ENCODE data around the gene TRIM44. TPM values are rescaled to one million over a fixed set of nuclear protein-coding genes. Genes with fewer than 3 reads are reported as not detected.
"Not testable (repeated sequence)": the region's sequence is repeated elsewhere in the genome, so short reads cannot be mapped to it uniquely, and the experiment has no call there.

Gene TRIM44
- total and polyA plus RNA-seq, 4 donors: 27.6 to 65.0 (median 45.4) TPM

GRCh38 chr11:35711173-35711910 lies 48.8 kb downstream of the TRIM44 start:
- 100% methylated on average over 2 of the region's 3 CpGs for WGBS (ENCODE audit: insufficient coverage)

DNA sequence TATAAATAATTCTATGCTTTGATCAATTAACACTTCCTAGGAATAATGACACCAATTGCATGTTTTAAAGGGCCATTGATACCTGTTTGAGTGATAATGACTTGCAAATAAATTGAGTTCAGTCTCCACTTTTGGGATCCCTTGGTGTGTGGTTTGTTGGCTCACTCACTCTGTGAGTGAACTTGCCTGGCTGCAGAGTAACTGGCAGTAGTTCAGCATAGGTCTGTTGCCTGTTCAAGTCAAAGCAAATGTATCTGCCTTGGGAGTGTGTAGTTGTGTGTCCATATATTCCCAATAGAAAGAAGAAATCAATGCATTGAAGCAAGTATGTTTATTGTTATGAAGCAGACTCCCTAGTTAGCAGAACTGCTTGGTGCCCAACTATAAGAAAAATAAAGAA lies 49.3 kb downstream of the TRIM44 start:
- H3K4me3 ChIP-seq (ENCODE audit: low read depth, low read length): no peak overlapping the region
- no peaks in the 10 kb centered on the region for H3K36me3 ChIP-seq (ENCODE audit: control insufficient read depth, insufficient read depth, low read length)
- H3K27me3 ChIP-seq (ENCODE audit: control insufficient read depth, insufficient read depth, low read length): no peaks in the 10 kb centered on the region
- H3K4me1 ChIP-seq (ENCODE audit: control insufficient read depth, insufficient read depth, low read length): no peaks in the 10 kb centered on the region
- no peak for DNase-seq (ENCODE audit: low read depth in 4 of 6, low spot score in 6 of 6)
- no peak overlapping the region for H3K27ac ChIP-seq (ENCODE audit: low read depth, low read length)
- H3K9me3 ChIP-seq (ENCODE audit: control insufficient read depth, insufficient read depth, low read length): no peaks in the 10 kb centered on the region

More at GRCh38 chr11:35711173-35711910, 48.8 kb downstream of the TRIM44 start:
- no peaks in the 10 kb centered on the region for H3K27me3 ChIP-seq (ENCODE audit: control insufficient read depth, insufficient read depth, low read length)
- no peak overlapping the region for H3K4me3 ChIP-seq (ENCODE audit: low read depth, low read length)
- no peaks in the 10 kb centered on the region for H3K9me3 ChIP-seq (ENCODE audit: control insufficient read depth, insufficient read depth, low read length)
- H3K36me3 ChIP-seq (ENCODE audit: control insufficient read depth, insufficient read depth, low read length): no peaks in the 10 kb centered on the region
- no peak for DNase-seq (ENCODE audit: low read depth in 4 of 6, low spot score in 6 of 6)
- H3K27ac ChIP-seq (ENCODE audit: low read depth, low read length): no peak overlapping the region
- no peaks in the 10 kb centered on the region for H3K4me1 ChIP-seq (ENCODE audit: control insufficient read depth, insufficient read depth, low read length)

- DNase-seq (ENCODE audit: low read depth in 4 of 6, low spot score in 6 of 6): no peak
- H3K27me3 ChIP-seq (ENCODE audit: control insufficient read depth, insufficient read depth, low read length): no peaks in the 10 kb centered on the region
- H3K4me3 ChIP-seq (ENCODE audit: low read depth, low read length): no peak overlapping the region
- H3K27ac ChIP-seq (ENCODE audit: low read depth, low read length): no peak overlapping the region
- no peaks in the 10 kb centered on the region for H3K36me3 ChIP-seq (ENCODE audit: control insufficient read depth, insufficient read depth, low read length)
- H3K9me3 ChIP-seq (ENCODE audit: control insufficient read depth, insufficient read depth, low read length): no peaks in the 10 kb centered on the region
- H3K4me1 ChIP-seq (ENCODE audit: control insufficient read depth, insufficient read depth, low read length): no peaks in the 10 kb centered on the region
- no CpG with 5 or more reads among the region's 3 CpGs for WGBS (ENCODE audit: insufficient coverage)
These were observed 50.0 kb downstream of the TRIM44 start for GRCh38 chr11:35712533-35712932.

GRCh38 chr11:35714882-35715627 lies 52.5 kb downstream of the TRIM44 start:
- Histone ChIP-seq H3K27me3 (ENCODE audit: control insufficient read depth, insufficient read depth, low read length) (no peaks in the 10 kb centered on the region), H3K27ac (ENCODE audit: low read depth, low read length) (no peak overlapping the region), H3K36me3 (ENCODE audit: control insufficient read depth, insufficient read depth, low read length) (no peaks in the 10 kb centered on the region), H3K4me1 (ENCODE audit: control insufficient read depth, insufficient read depth, low read length) (no peaks in the 10 kb centered on the region), H3K9me3 (ENCODE audit: control insufficient read depth, insufficient read depth, low read length) (no peaks in the 10 kb centered on the region), H3K4me3 (ENCODE audit: low read depth, low read length) (no peak overlapping the region)
- peak in 2 of 6 donors; percentile 40 to 52 for DNase-seq (ENCODE audit: low read depth in 4 of 6, low spot score in 6 of 6)
- WGBS (ENCODE audit: insufficient coverage): 48% methylated on average over 3 of the region's 3 CpGs

GRCh38 chr11:35715677-35716076 lies 53.1 kb downstream of the TRIM44 start:
- not testable (repeated sequence) for H3K27ac ChIP-seq (ENCODE audit: low read depth, low read length); H3K4me1 ChIP-seq (ENCODE audit: control insufficient read depth, insufficient read depth, low read length); H3K9me3 ChIP-seq (ENCODE audit: control insufficient read depth, insufficient read depth, low read length); H3K4me3 ChIP-seq (ENCODE audit: low read depth, low read length); H3K36me3 ChIP-seq (ENCODE audit: control insufficient read depth, insufficient read depth, low read length); DNase-seq (ENCODE audit: low read depth in 4 of 6, low spot score in 6 of 6); H3K27me3 ChIP-seq (ENCODE audit: control insufficient read depth, insufficient read depth, low read length)
- WGBS (ENCODE audit: insufficient coverage): 100% methylated on average over 1 of the region's 2 CpGs

- no peak for DNase-seq (ENCODE audit: low read depth in 4 of 6, low spot score in 6 of 6)
These were observed 54.5 kb downstream of the TRIM44 start for GRCh38 chr11:35717043-35717442.

GRCh38 chr11:35717520-35717919 lies 54.9 kb downstream of the TRIM44 start:
- WGBS (ENCODE audit: insufficient coverage): 100% methylated on average over 1 of the region's 2 CpGs
- DNase-seq (ENCODE audit: low read depth in 4 of 6, low spot score in 6 of 6): no peak
- no peaks in the 10 kb centered on the region for H3K36me3 ChIP-seq (ENCODE audit: control insufficient read depth, insufficient read depth, low read length)
- H3K4me3 ChIP-seq (ENCODE audit: low read depth, low read length): no peak overlapping the region
- no peaks in the 10 kb centered on the region for H3K4me1 ChIP-seq (ENCODE audit: control insufficient read depth, insufficient read depth, low read length)
- H3K27me3 ChIP-seq (ENCODE audit: control insufficient read depth, insufficient read depth, low read length): no peaks in the 10 kb centered on the region
- H3K27ac ChIP-seq (ENCODE audit: low read depth, low read length): no peak overlapping the region
- no peaks in the 10 kb centered on the region for H3K9me3 ChIP-seq (ENCODE audit: control insufficient read depth, insufficient read depth, low read length)

More at GRCh38 chr11:35717043-35717442, 54.5 kb downstream of the TRIM44 start:
- Histone ChIP-seq H3K9me3 (ENCODE audit: control insufficient read depth, insufficient read depth, low read length) (no peaks in the 10 kb centered on the region), H3K27me3 (ENCODE audit: control insufficient read depth, insufficient read depth, low read length) (no peaks in the 10 kb centered on the region), H3K36me3 (ENCODE audit: control insufficient read depth, insufficient read depth, low read length) (no peaks in the 10 kb centered on the region), H3K4me3 (ENCODE audit: low read depth, low read length) (no peak overlapping the region), H3K4me1 (ENCODE audit: control insufficient read depth, insufficient read depth, low read length) (no peaks in the 10 kb centered on the region), H3K27ac (ENCODE audit: low read depth, low read length) (no peak overlapping the region)
- WGBS (ENCODE audit: insufficient coverage): 95% methylated on average over 2 of the region's 2 CpGs

DNA sequence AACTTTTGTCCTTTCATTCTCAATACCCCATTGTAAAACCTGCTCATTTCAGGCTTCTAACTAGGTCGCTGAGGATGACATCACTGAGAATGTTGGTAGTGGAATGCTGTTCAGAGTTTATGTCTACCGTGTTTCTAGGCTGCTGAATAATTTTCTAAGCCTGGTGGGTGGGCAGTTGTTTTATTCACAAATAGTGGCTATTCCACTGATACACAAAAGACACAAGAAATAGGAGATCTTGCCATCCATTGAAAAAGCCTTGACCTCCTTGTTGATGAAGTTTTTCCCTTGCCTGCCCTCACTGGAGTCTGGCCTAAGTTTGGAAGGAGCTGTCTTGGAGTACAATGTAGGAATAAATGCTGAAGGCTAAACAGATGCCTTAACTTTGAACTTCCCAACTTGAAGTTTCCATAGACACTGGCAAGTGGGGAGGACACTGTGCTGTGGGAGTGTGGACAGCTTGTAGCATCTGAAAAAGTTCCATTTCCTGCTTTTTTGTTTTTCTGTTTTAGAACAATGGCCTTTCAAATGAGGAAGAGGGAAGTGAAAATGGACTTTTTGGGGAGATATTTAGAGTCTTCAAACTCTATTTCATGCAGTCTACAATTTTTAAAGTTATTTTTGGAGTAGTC lies 59.2 kb downstream of the TRIM44 start:
- Histone ChIP-seq H3K27ac (ENCODE audit: low read depth, low read length) (no peak overlapping the region), H3K4me3 (ENCODE audit: low read depth, low read length) (no peak overlapping the region), H3K4me1 (ENCODE audit: control insufficient read depth, insufficient read depth, low read length) (no peaks in the 10 kb centered on the region), H3K27me3 (ENCODE audit: control insufficient read depth, insufficient read depth, low read length) (no peaks in the 10 kb centered on the region), H3K36me3 (ENCODE audit: control insufficient read depth, insufficient read depth, low read length) (no peaks in the 10 kb centered on the region), H3K9me3 (ENCODE audit: control insufficient read depth, insufficient read depth, low read length) (no peaks in the 10 kb centered on the region)
- WGBS (ENCODE audit: insufficient coverage): 0% methylated on average over 1 of the region's 2 CpGs
- peak in 2 of 6 donors; percentile 47 to 55 for DNase-seq (ENCODE audit: low read depth in 4 of 6, low spot score in 6 of 6)

DNA sequence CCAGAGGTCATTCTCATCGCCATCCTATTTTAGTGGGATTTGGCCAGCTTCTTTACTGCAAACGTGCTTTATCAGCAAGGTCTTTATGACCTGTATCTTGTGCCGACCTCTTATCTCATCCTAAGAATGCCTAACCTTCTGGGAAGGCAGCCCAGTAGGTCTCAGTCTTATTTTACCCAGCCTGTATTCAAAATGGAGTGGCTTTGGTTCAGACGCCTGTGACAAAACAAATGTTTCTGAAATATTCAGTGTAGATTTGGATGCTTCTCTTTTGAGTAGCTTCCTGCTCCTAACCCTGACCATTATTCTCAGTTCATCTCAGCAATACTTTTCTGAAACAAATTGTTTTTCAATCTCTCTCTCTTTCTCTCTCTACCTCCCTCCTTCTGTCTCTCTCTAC lies 60.1 kb downstream of the TRIM44 start:
- Histone ChIP-seq H3K4me3 (ENCODE audit: low read depth, low read length) (no peak overlapping the region), H3K27me3 (ENCODE audit: control insufficient read depth, insufficient read depth, low read length) (no peaks in the 10 kb centered on the region), H3K4me1 (ENCODE audit: control insufficient read depth, insufficient read depth, low read length) (no peaks in the 10 kb centered on the region), H3K36me3 (ENCODE audit: control insufficient read depth, insufficient read depth, low read length) (no peaks in the 10 kb centered on the region), H3K27ac (ENCODE audit: low read depth, low read length) (no peak overlapping the region), H3K9me3 (ENCODE audit: control insufficient read depth, insufficient read depth, low read length) (no peaks in the 10 kb centered on the region)
- 90% methylated on average over 3 of the region's 4 CpGs for WGBS (ENCODE audit: insufficient coverage)
- DNase-seq (ENCODE audit: low read depth in 4 of 6, low spot score in 6 of 6): no peak

All from spinal cord (tissue), 10 donors.